Pericardium fibroblast (primary cell): ENCODE results near the gene CARHSP1. TPM values are rescaled to one million over a fixed set of nuclear protein-coding genes. Genes with fewer than 3 reads are reported as not detected.

ENCODE experiments used
- total RNA-seq: library from RNA; depleted of rRNA; stranded (reverse); fragments of >200 nt; gene quantifications from 2 replicates; pipeline ENCODE4 v1.2.3, GENCODE V29; 2015

The CARHSP1 gene
- 148 and 204 TPM in 2 replicates for total RNA-seq

GRCh38 chr16:8868416-8869211 is at the start of gene CARHSP1:
Gene CARHSP1 (minus strand): TSS chr16:8869006. CDS start chr16:8859328, 9,678 bp downstream.

GRCh38 chr16:8882041-8882617 is 13.3 kb upstream of the CARHSP1 start, which contains the start of gene LITAFD:
Gene LITAFD (plus strand): TSS chr16:8882351. CDS start chr16:8884356, 2,005 bp downstream.

Other genes starting within 250 kb of the CARHSP1 start
- 17.5 and 54.6 TPM in 2 replicates for gene METTL22, start 247.3 kb downstream of the CARHSP1 start, total RNA-seq
- 7.2 and 7.8 TPM in 2 replicates for gene ABAT, start 194.4 kb downstream of the CARHSP1 start, total RNA-seq
- gene TMEM186, start 71.4 kb downstream of the CARHSP1 start, total RNA-seq: 5.3 and 6.0 TPM in 2 replicates
- 30.0 and 38.1 TPM in 2 replicates for gene PMM2, start 71.2 kb downstream of the CARHSP1 start, total RNA-seq
- gene LITAFD, start 13.3 kb upstream of the CARHSP1 start, total RNA-seq: not detected in 2 replicates
- 44.7 and 57.3 TPM in 2 replicates for gene USP7, start 94.9 kb upstream of the CARHSP1 start, total RNA-seq
- 36.2 and 46.3 TPM in 2 replicates for gene HAPSTR1, start 222.6 kb upstream of the CARHSP1 start, total RNA-seq